Measurements from ENCODE around the gene ATP10A. TPM values are rescaled to one million over a fixed set of nuclear protein-coding genes. Genes with fewer than 3 reads are reported as not detected.

The ATP10A gene
- total RNA-seq, 2 donors from 2014 or later: 5.6 to 14.3 TPM

GRCh38 chr15:25734680-25735355, 128.3 kb downstream of the ATP10A start:
- no peaks in the 10 kb centered on the region for H3K9me3 ChIP-seq
- no peak for TF ChIP-seq POLR2AphosphoS5 (IDR thresholded peaks at IDR 0.05)
- no peak for TF ChIP-seq CTCF (IDR thresholded peaks at IDR 0.05)
- no peak for DNase-seq (ENCODE audit: low spot score)
- H3K36me3 ChIP-seq: no peaks in the 10 kb centered on the region
- WGBS: 88% methylated on average over 16 of the region's 17 CpGs
- H3K27me3 ChIP-seq (replicated peaks; ENCODE audit: insufficient read depth): no peaks in the 10 kb centered on the region
- intact Hi-C loops (cut with DNase I): loop anchor here (5.0 kb wide), 3 partner anchors 47 to 127 kb away; partner anchors contain the start of gene ATP10A
- no peak overlapping the region for H3K27ac ChIP-seq
- H3K4me1 ChIP-seq (replicated peaks): no peaks in the 10 kb centered on the region
- no peak overlapping the region for H3K4me3 ChIP-seq

GRCh38 chr15:25733856-25734679, 129.1 kb downstream of the ATP10A start:
- Histone ChIP-seq H3K4me3 (no peak overlapping the region), H3K36me3 (no peaks in the 10 kb centered on the region), H3K4me1 (replicated peaks) (no peaks in the 10 kb centered on the region), H3K27me3 (replicated peaks; ENCODE audit: insufficient read depth) (no peaks in the 10 kb centered on the region), H3K27ac (no peak overlapping the region), H3K9me3 (no peaks in the 10 kb centered on the region)
- no peak for DNase-seq (ENCODE audit: low spot score)
- intact Hi-C loops (cut with DNase I): no loop called here
- TF ChIP-seq POLR2A (IDR thresholded peaks at IDR 0.05) (no peak), POLR2AphosphoS5 (IDR thresholded peaks at IDR 0.05) (no peak), CTCF (IDR thresholded peaks at IDR 0.05) (no peak)
- WGBS: 75% methylated on average over 18 of the region's 22 CpGs

- intact Hi-C loops (cut with DNase I): no loop called here
- H3K27ac ChIP-seq: no peak overlapping the region
- DNase-seq (ENCODE audit: low spot score): no peak
- no peaks in the 10 kb centered on the region for H3K4me1 ChIP-seq (replicated peaks)
- no peak overlapping the region for H3K4me3 ChIP-seq
- 85% methylated on average over 18 of the region's 18 CpGs for WGBS
- H3K27me3 ChIP-seq (replicated peaks; ENCODE audit: insufficient read depth): no peaks in the 10 kb centered on the region
- no peaks in the 10 kb centered on the region for H3K36me3 ChIP-seq
- TF ChIP-seq POLR2A (IDR thresholded peaks at IDR 0.05) (no peak), CTCF (IDR thresholded peaks at IDR 0.05) (no peak), POLR2AphosphoS5 (IDR thresholded peaks at IDR 0.05) (no peak)
- H3K9me3 ChIP-seq: no peaks in the 10 kb centered on the region
These were observed 129.9 kb downstream of the ATP10A start for GRCh38 chr15:25733036-25733855.

GRCh38 chr15:25732191-25732590, 130.9 kb downstream of the ATP10A start:
- intact Hi-C loops (cut with DNase I): no loop called here
- Histone ChIP-seq H3K36me3 (no peaks in the 10 kb centered on the region), H3K4me3 (no peak overlapping the region), H3K27ac (no peak overlapping the region), H3K9me3 (no peaks in the 10 kb centered on the region), H3K27me3 (replicated peaks; ENCODE audit: insufficient read depth) (no peaks in the 10 kb centered on the region), H3K4me1 (replicated peaks) (no peaks in the 10 kb centered on the region)
- DNase-seq (ENCODE audit: low spot score): no peak
- WGBS: 96% methylated on average over 6 of the region's 6 CpGs
- TF ChIP-seq POLR2A (IDR thresholded peaks at IDR 0.05): no peak
- no peak for TF ChIP-seq CTCF (IDR thresholded peaks at IDR 0.05)
- TF ChIP-seq POLR2AphosphoS5 (IDR thresholded peaks at IDR 0.05): no peak
